Activated T-cell treated with anti-CD3 and anti-CD28 coated beads for 1 hour (primary cell): Measurements from ENCODE around the gene ADAM33.

Experiments
- DNase-seq: peaks from one replicate; pipeline ENCODE4 v3.0.0-alpha.2; 2020; ENCODE audit warnings: low read depth

The ADAM33 gene

DNA sequence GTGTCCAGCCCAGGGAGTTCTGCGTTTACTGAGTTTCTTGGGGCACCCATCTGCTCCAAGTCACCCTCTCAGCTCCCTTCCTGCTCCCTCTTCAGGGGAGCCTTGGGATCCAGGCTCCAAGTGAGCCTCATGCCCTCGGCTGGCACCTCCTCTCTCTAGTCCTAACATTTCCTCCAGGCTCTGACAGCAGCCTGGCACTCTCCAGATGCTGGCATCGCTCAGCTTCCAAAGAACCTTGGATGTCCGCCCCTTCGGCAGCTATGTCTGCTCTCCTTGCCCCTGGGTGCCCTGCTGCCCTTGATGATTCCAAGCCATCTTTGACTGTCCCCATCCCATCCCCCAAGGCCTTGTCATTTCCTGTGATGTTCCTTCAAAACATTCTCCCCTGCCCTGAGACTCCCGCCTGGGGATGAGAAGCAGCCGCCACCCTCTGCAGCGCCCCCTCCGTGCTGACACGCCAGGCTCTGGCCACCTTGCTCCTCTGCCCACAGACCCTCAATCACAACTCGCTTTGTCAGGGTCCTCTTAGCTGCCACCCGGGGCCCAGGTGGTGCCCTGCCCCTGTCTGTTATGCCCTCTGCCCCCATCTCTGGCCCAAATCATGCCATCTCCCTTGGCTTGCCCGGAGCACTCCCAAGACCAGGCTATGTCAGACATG is 12.0 kb downstream of the ADAM33 start:
- no peak for DNase-seq

DNA sequence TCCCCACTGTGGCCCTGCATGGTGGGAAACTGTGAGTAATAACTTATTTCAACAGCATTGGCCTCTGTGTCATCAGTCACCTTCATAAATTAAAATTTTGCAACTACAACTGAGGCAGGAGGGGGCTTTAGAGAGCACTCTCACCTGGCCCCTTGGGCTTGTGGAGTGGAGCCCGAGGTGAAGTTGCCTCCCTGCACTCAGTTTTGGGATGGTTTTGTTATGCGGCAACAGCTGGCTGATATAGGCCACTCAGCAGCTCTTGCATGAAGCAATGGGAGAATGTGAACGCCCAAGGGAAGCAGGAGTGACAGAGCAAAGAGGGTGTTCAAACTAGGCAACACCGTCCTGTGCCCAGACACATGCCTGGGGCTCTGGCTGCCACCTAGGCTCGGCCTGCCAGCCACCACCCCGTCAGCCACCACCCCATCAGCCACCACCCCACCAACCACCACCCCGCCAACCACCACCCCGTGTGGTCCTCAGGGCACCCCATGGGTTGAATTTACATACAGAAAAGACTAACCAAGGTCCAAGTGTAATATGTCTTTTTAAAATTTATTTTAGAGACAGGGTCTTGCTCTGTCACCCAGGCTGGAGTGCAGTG is 14.3 kb downstream of the ADAM33 start:
- DNase-seq: no peak

DNA sequence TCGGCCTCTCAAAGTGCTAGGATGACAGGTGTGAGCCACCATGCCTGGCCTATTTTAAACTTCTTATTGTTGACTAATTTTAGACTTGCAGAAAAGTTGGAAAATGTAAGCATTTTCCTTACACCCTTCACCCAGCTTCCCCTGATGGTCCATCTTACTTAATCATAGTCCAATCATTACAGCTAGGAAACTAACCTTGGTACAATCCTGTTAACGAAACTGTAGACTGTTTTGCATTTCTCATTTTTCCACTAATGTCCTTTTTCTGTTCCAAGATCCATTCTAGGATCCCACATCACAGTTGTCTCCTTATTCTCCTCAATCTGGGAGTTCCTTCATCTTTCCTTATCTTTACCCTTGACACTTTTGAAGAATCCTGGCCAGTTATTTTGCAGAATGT is 18.0 kb downstream of the ADAM33 start:
- DNase-seq: no peak

DNA sequence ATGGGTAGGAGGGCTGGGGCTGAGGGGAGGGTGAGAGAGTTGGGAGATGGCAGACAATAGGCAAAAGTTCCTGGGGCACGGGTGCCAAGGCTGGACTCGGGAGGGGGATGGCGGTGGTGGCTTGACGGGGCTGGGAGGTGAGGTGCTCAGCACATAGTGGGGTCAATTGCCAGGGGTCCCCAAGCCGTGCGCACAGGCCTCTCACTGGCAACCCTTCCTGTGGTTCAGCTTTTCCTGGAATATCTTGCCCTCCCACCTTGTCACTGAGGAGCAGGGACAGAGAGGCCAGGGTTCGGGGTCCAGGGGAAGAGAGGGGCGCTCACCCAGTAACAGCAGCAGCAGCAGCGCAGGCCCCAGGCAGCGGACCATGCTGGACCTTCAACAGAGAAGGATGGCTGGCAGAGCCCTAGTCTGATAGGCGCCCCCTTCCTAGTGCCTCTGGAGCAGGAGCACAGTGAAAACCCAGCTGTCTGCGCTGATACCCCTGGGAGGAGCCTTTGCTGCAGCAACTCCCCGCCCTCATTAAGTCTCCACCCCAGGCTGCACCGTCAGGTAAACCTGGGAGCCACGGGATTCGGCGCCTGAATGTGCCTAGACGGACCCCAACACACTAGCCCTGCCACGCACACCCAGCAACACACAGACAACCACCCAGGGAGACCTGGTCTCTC is 18.6 kb downstream of the ADAM33 start, which contains the start of gene GFRA4:
Gene GFRA4, minus strand, starts transcription at position 369 of the 671 bp plus-strand sequence. Its CDS starts 0 bp downstream, at position 369.
- no peak for DNase-seq

DNA sequence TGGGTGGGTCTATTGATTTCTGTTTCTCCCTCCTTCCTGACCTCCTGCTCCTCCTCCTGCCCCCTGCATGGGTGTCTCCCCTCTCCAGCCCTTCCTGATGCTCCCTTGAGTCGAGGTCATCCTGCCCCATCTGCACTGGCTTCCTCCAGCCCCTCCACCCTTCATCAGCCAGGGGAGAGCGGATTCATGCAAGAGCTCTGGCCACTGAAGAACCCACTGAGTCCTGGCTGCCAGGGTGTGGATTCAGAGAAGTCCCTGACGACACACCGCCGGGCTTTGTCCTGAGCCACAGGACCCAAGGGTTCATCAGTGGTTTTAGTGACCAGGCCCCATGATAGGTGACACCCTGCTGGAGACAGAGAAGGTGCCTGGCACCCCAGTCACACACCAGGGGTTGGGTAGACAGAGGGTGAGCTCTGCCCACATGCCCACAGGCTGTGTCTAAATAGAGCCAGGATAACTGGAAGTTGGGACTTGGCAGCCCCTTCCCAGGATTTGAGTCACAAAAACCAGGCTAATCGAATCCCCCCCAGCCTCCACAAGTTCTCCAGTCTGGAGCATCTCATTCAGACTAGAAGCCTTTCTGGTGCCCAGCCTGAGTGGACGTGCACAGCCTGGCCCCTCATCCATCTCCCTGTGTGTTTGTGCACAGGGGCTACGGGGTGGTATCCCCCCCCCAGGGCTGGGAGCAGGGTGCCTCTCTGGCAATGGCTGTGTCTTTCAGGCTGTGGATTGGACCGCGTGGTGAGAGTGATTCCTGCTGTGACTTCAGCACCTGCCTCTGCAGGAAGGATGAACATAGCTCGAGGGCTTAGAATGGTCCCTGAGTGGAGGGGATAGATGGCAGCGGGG is 19.8 kb downstream of the ADAM33 start:
- no peak for DNase-seq

DNA sequence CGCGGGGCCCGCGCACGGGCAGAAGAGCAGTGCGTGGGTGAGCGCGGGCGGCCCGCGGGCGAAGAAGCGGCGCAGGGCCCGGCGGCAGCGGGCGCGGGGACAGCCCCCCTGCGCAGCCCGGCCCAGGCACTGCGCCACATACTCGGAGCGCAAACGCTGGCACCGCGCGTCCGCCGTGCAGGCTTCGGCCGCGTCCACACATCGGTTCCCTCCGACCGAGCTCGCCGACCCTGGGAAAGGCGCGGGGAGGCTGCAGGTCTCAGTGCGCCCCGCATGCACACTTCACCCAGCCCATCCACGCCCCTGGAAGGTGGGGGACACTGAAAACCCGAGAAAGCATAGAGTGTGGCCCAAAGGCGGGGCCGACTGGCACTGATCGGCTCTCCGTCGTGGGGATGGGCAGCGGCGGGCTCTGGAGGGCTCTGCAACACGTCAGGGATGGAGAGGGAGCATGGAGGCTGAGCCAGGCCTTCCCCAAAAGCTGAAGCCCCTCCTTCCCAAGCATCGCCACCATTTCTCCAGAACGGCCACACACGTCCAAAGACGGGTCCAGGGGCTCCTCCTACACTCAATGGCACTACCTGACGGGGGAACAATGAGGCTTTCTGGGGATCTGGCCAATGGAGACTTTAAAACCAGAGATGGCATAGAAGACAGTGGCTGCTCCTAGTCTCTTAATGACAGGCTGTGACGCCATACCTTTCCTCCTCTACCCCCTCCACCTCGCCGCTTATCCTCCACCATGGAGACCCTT is 20.6 kb downstream of the ADAM33 start:
- no peak for DNase-seq

DNA sequence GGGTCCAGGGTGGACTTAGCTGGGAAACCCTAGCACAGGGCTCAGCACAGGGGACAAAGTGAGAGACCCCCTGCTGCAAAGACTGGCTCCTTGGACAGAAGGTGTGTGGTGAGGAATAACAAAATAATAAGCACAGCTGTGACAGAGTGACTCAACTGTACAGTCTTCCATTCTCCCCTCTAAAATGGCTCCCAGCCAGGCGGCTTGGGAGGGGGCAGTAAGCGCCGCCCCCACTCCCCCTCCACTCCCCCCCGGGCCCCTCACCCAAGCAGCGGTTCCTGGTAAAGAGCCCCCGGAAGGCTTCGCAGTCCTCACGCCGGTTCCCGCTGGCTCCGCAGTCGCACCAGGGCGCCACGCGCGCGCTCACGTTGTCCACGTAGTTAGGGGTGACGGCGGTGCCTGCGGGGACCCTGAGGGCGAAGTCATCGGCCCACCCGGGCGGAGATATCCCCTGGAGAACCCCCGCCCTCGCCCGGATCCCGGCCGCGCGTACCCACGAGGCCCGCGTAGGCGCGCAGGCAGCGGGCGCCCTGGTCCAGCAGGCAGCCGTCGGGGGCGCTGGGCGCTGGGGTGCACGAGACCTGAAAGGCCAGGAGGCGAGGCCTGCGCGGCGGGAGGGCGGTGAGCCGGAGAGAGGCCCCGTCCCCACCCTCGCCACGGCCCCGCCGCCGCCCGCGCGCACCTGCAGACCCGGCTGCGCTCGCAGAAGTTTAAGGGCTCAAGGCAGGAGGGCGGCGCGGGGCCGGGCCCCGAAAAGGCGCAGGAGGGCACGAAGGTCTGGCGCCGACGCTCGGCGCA is 21.3 kb downstream of the ADAM33 start:
- no peak for DNase-seq

DNA sequence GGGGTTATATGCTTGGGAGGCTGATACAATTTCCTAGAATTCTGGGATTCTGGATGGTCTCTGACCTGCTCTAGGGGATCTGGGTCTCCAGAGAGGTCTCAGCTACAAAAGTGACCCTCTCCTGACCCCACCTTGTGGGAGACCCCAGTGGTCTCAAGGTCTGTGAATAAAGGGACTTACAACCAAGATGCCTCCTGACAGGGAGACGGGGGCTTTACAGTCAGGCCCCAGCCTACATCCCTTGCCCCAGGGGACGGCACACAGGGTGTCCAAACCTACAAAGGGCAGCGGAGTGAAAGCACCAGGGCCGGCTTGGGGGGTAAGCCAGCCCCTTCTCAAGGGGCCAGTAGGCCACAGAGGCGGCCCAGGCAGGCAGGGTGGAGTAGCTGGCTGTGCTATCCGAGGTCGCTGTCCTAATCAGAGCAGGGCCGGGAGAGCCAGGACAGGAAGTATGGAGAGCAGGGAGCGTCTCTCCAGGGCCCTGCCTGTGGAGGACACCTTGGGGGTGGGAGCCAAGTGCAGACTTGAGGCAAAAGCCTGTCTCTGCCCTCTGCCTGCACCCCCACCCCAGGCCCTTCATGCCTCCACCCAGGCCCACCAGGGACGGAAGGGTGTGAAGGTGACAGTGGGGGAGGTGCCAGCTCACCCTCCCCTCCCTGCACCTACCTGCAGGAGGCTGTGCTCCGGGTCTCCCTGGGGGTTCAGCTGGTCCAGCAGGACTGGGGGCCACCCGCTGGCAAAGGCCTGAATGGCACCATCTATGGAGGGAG is 22.1 kb downstream of the ADAM33 start:
- no peak for DNase-seq

DNA sequence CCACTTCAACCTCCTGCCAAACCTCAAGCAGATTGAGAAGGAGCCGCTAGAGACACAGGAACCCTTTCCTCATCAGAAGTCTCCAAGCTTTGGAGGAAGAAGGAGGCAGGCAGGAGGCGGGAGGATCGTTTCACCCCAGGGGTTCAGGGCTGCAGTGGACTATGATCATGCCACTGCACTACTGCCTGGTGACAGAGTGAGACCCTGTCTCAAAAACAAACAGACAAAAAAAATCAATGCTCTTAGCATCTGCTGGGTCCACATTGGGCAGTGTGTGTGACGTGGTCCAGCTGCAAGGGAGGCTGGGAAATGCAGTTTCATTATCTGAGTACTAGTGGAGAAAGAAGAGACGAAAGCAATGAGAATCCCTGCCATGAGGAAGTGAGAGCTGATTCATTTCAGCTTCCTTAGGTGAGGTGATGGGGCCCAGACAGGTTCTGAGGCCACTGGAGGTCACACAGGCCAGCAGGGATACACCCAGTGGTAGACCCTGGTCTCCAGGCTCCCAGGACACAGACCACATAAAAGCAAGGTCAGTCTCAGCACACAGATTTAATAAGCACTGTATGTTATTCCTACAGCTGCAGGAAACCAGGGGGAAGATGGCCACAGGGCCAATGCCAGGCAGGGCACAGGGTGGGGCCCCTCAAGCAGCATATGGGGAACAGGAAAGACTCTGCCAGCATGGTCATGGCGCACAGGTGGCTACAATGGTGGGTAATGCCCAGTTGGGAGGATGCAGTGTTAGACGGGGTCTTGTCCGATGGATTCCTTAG is 22.9 kb downstream of the ADAM33 start:
- DNase-seq: no peak

DNA sequence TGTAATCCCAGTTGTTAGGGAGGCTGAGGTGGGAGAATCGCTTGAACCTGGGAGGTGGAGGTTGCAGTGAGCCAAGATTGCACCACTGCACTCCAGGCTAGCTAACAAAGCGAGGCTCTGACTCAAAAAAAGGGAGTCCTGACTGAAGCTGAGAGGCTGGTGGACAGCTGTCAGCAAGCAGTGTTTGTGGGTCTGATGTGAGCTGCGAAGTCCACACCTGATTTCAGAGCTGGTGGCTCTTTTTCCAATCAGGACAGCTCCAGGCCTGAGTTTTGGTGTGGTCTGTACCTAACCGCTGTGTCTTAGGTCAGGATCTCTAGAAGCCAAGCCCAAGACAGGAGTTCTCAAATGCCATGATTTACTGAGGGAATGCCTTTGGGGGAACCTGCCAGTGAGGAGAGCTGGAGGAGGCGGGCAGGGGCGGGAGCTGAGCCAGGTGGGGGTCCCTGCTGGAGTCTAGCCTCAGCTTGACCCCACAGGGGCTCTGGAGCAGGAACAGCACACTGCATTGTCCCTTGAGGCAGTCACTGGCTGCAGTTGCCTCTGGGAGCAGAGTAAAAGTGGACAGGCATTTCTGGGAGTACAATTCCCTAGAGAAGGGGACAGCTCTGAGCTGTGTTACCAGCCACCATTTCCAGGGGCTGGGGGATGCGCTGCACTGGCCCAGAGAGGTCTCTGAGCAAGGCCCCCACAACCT is 23.6 kb downstream of the ADAM33 start:
- no peak for DNase-seq

DNA sequence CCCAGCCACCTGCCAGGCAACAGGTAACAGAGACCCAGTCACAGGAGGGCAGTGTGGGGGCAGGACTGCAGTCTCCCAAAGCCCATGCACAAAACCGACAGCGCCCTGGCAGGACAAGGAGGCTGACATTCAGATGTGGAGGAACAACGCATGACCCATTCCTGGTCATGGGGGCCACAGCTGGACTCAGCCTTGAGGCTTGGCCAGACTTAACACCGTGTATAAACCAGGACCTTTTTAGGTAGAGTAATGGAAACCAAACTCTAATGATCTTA is 26.7 kb downstream of the ADAM33 start:
- no peak for DNase-seq

DNA sequence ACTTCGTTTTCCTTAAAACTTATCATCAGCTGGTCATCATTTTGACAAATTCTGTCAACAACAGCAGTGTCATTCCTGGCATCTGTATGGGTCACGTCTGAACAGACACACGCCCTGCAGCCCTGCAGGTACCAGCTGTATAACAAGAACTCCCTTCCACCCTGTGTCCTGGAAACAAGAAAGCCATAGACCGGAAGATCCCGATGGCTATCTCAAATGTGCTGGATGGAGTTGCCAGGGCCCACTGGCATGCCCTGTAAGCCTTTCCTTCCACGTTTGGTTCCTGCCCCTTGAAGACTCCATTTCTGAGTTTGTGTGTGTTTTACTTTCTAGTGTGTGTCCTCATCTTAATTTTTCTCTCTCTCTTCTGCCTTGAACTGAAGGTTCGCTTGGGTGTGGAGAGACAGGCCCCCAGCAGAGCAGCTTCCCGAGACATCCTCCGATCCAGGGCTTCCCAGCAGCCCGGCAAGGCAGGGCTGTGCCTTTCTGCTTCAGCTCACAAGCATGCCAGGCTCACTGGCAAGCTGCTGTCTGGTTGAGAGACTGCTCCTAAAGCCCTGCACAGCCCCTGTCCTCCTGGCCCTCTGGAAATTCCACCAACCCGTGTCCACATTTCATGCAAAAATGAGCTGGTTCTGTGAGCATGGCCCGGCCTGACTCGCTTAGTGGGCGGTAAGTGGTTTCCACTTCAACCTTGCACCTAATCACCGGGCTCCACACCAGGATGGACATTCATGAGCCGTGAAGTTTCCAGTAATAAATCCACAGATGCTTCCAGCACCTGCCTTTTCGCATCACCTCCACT is 27.3 kb downstream of the ADAM33 start:
- no peak for DNase-seq

DNA sequence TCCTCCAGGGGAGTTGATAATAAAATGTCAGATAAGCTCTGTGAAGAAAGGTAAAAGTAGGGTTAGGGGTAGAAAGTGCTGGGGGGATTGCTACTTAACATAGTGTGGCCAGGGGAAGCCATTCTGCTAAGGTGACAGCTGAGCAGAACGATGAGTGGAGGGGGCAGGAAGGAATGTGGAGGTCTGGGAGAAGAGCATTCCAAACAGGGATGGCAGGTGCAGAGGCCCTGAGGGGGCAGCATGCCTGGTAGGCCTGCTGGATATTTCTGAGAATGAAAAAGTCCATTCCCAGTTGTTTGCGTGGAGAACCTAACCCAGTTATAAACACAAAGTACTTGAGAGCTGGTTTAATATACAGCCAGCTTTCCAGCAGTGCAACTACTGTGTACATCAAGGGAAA is 27.9 kb downstream of the ADAM33 start:
- no peak for DNase-seq

DNA sequence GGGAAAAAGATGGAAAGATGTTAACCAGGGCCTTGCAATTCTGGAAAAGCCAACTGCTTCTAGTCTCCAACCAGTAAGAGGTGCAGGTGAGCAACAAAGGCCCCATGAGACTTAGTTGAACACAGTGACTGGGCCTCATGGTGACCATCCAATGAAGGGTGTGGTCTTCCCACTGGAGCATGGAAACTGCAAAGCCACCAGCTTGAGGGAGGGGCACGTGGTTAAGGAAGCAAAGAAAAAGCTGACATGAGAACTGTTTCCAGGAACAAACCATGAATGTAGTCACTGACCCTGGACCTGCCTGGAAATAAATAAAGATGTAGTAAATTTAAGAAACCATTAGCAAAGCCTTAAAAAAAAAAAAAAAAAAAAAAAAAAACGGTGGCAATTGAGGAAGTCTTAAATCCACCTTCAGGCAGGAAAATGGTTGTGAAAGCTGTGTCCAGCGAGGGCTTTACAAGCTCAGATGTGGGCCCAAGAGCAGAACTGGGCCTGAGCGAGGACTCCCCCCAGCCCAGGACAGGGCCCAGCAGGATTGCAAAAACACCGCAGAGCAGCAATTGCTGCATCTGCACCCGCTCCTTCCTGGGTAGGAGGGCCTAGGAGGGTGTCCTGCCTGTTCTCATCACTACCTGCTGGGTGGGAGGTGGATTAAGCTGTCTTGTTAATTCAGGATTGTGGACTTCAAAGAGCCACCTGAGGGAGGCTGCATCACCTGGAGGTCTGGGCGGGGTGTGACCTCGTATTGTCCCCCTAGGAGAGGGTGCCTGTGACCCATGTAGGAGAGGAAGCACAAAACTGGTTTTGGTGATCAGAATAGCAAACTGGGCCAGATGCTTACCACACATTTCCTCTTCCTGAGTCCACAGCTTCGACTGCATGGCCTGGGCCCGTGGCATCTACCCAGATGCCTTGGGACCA is 28.9 kb downstream of the ADAM33 start:
- DNase-seq: no peak

DNA sequence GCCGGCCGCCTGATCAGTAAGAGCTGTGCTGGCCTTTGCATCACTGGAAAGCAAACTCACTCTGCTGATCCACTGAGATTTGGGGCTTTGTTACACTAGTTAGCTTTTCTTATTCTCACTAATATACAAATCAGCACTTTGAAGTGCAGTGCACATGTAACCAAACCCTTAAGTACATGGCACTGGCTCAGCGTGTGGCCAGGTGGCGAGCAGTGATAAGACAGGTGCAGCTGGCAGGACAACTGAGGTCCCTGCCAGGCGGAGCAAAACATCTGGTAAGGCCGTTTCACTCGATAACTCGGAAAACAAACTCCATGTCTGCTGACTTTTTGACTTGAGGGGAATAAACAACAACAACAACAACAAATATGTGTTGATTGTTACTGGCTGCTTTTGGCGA is 29.6 kb downstream of the ADAM33 start:
- DNase-seq: no peak

DNA sequence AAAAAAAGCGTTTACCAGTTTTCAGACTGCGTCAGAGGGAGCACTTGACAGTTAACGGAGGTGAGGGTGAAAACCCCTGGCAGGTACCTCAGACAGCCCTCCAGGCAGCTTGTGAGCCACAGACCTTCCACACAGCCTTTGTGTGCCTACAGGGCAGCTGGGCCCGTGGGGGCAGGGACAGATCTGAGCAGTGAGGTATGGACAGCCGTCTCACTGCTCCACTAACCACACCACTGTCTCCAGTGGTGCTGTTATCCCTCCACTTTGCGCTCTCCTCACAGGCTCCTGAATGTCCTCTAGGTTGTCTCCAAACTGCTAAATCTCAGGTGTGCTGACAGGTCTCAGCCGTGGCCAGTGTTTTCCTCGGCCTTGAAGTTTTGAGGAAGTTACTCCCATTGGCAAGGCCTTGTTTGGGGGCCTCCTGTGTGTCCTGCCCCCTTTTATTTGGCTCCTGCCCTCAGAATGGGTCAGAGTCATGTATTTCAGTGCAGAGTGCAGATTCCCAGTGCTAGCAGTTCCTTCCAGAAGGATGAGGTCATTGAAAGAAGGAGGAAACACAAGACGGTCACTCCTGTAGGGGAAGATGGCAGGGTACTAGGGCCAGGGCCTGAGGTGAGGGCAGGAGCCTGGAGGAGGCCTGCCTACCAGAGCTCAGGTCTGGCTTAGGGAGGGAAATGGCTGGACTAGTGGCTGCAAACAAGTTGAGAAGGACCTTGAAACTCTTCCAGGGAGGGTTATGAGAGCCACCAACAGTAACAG is 30.4 kb downstream of the ADAM33 start:
- DNase-seq: no peak
